Endothelial cell of umbilical vein (primary cell): ENCODE data around the gene PRUNE2. TPM values are rescaled to one million over a fixed set of nuclear protein-coding genes. Genes with fewer than 3 reads are reported as not detected.

Source experiments
- BruUV-seq: library from RNA; stranded (reverse); fragments of 400-500 nt; replicated peaks from 2 replicates; lab custom pipeline; 2021; lab: Mats Ljungman, UMichigan
- CTCF ChIA-PET: fragments of 300-600, 350-600 bp; sonication (Branson Sonifier 250); formaldehyde crosslinking; loops from one replicate; lab custom pipeline; 2021; ENCODE audit warnings: antibody characterized with exemption, inconsistent platforms; lab: Charles Lee
- POLR2A ChIA-PET: fragments of 300-600, 350-600 bp; sonication (Branson Sonifier 250); formaldehyde crosslinking; loops from one replicate; lab custom pipeline; 2021; ENCODE audit warnings: antibody characterized with exemption, inconsistent platforms; lab: Charles Lee
- DNase-seq: peaks from one replicate; pipeline ENCODE4 v3.0.0-alpha.2; 2011; ENCODE audit warnings: low read depth, low spot score
- FAIRE-seq: peaks from 2 replicates; lab custom pipeline; 2011; peaks lifted over from hg19 to GRCh38; lab: Jason Lieb, UNC
- H2AFZ ChIP-seq: 2 replicates; pipeline ENCODE4 v1.6.0; 2012; ENCODE audit warnings: low read depth, low read length, control low read depth, inconsistent platforms
- H3K27ac ChIP-seq: 2 replicates; pipeline ENCODE4 v1.5.1; 2011; ENCODE audit warnings: low read depth, mild to moderate bottlenecking, control low read depth, low read length, moderate library complexity; ENCODE audit not compliant: insufficient read depth
- H3K27me3 ChIP-seq, 2 experiments: 2 replicates each; pipeline versions ENCODE4 v1.6.0 to v1.6.1; 2011; ENCODE audit warnings: low read length in 2 of 2, mixed read lengths in 1 of 2; ENCODE audit not compliant: control insufficient read depth in 2 of 2, insufficient read depth in 2 of 2
- H3K36me3 ChIP-seq, 2 experiments: 2 replicates in 1 of 2; 3 replicates in 1 of 2; pipeline ENCODE4 v1.5.1; 2011; ENCODE audit warnings: low read length in 2 of 2, mild to moderate bottlenecking in 1 of 2, moderate library complexity in 1 of 2; ENCODE audit not compliant: control insufficient read depth in 2 of 2, insufficient read depth in 2 of 2; ENCODE audit errors: extremely low read depth in 1 of 2
- H3K4me1 ChIP-seq: 3 replicates; pipeline ENCODE4 v1.5.1; 2011; ENCODE audit warnings: mild to moderate bottlenecking, low read length; ENCODE audit not compliant: control insufficient read depth, insufficient read depth; ENCODE audit errors: extremely low read depth
- H3K4me2 ChIP-seq: 2 replicates; pipeline ENCODE4 v1.6.1; 2011; ENCODE audit warnings: low read length, control low read depth, mixed read lengths; ENCODE audit not compliant: insufficient read depth
- H3K4me3 ChIP-seq, 3 experiments: fragments of 200-600 bp in 1 of 3; sonication (generic), shearing (Covaris generic) in 1 of 3; replicated peaks in 1 of 3; 2 replicates each; pipeline ENCODE4 v1.5.1; 2011 to 2016; ENCODE audit warnings: control low read depth in 3 of 3, low read length in 3 of 3, mild to moderate bottlenecking in 2 of 3, inconsistent platforms in 1 of 3, low read depth in 1 of 3, moderate library complexity in 1 of 3; ENCODE audit not compliant: insufficient read depth in 1 of 3
- H3K79me2 ChIP-seq: 2 replicates; pipeline ENCODE4 v1.6.0; 2012; ENCODE audit warnings: low read length, inconsistent platforms; ENCODE audit not compliant: control insufficient read depth, insufficient read depth
- H3K9ac ChIP-seq: replicated peaks from 2 replicates; pipeline ENCODE3; 2011; ENCODE audit warnings: low read length, control low read depth; ENCODE audit not compliant: insufficient read depth; ENCODE audit errors: extremely low read depth
- H3K9me1 ChIP-seq: replicated peaks from 3 replicates; pipeline ENCODE4 v1.6.0; 2011; ENCODE audit warnings: mild to moderate bottlenecking, low read length; ENCODE audit not compliant: control insufficient read depth, insufficient read depth; ENCODE audit errors: extremely low read depth
- H3K9me3 ChIP-seq: replicated peaks from 2 replicates; pipeline ENCODE4 v1.5.1; 2012; ENCODE audit warnings: low read length, inconsistent platforms; ENCODE audit not compliant: control insufficient read depth, insufficient read depth
- H4K20me1 ChIP-seq: replicated peaks from 2 replicates; pipeline ENCODE3; 2011; ENCODE audit warnings: mild to moderate bottlenecking, low read length; ENCODE audit not compliant: control insufficient read depth, insufficient read depth; ENCODE audit errors: extremely low read depth
- EZH2 ChIP-seq: IDR thresholded peaks from 2 replicates; pipeline ENCODE4 v1.6.1; 2012; ENCODE audit warnings: borderline replicate concordance, low read depth, mild to moderate bottlenecking, moderate library complexity, low read length, inconsistent platforms; ENCODE audit not compliant: severe bottlenecking
- FOS ChIP-seq: IDR thresholded peaks from 2 replicates; pipeline ENCODE4 v1.6.1; 2011; ENCODE audit warnings: mild to moderate bottlenecking, low read length, moderate library complexity, borderline replicate concordance; ENCODE audit not compliant: insufficient read depth
- GATA2 ChIP-seq: IDR thresholded peaks from 2 replicates; pipeline ENCODE4 v1.7.0; 2011; ENCODE audit warnings: low read depth, mild to moderate bottlenecking, moderate library complexity, mixed read lengths, low read length; ENCODE audit not compliant: insufficient read length, insufficient read depth
- JUN ChIP-seq: IDR thresholded peaks from 2 replicates; pipeline ENCODE4 v1.6.1; 2011; ENCODE audit warnings: borderline replicate concordance, low read depth; ENCODE audit not compliant: insufficient read length, insufficient read depth
- MYC ChIP-seq: IDR thresholded peaks from one replicate; pipeline ENCODE4 v1.6.1; 2011; ENCODE audit warnings: mild to moderate bottlenecking, low read depth, low read length
- POLR2A ChIP-seq: IDR thresholded peaks from 2 replicates; pipeline ENCODE4 v1.6.1; 2012; ENCODE audit warnings: low read depth, mild to moderate bottlenecking, control low read depth, low read length
- POLR2AphosphoS5 ChIP-seq: IDR thresholded peaks from 2 replicates; pipeline ENCODE4 v1.6.1; 2012; ENCODE audit warnings: low read depth, mild to moderate bottlenecking, control low read depth, low read length, moderate library complexity; ENCODE audit not compliant: insufficient read depth
- dilution Hi-C: fragments of 300-500 bp; cut with MboI; formaldehyde crosslinking; loops from one replicate; pipeline ENCODE4 v1.15.0; 2019; ENCODE audit warnings: low sequenced_read_pairs; ENCODE audit not compliant: extremely low pct_ligation_motif_present
- intact Hi-C: fragments of 100-400 bp; cut with micrococcal nuclease; formaldehyde crosslinking; loops from one replicate; pipeline ENCODE4 v1.10.0; 2022
- polyA plus RNA-seq, 4 experiments: library from polyadenylated mRNA; depleted of rRNA in 3 of 4; stranded (reverse) in 3 of 4; unstranded in 1 of 4; fragments of >200 nt; gene quantifications; 2 replicates each; pipeline versions ENCODE4 v1.2.1 to v1.2.3, GENCODE V29; 2011 to 2012; ENCODE audit warnings: missing spikeins in 1 of 4
- total RNA-seq: library from RNA; stranded (reverse); gene quantifications from 2 replicates; pipeline ENCODE4 v1.2.3, GENCODE V29; 2021
- TF ChIP-seq, protein P1 (sequence below): IDR thresholded peaks from 2 replicates; pipeline ENCODE4 v1.6.1; 2011; ENCODE audit not compliant: insufficient read depth, insufficient read length
- TF ChIP-seq, protein P2 (sequence below), 2 donors: IDR thresholded peaks; 1 replicate in 1 of 2; 2 replicates in 1 of 2; pipeline ENCODE4 v1.5.1; 2011; ENCODE audit warnings: low read length in 2 of 2, mild to moderate bottlenecking in 2 of 2, moderate library complexity in 2 of 2, control low read depth in 1 of 2, inconsistent platforms in 1 of 2, low read depth in 1 of 2; ENCODE audit not compliant: insufficient read depth in 1 of 2; ENCODE audit errors: extremely low read depth in 1 of 2

The PRUNE2 gene
- total and polyA plus RNA-seq, 2 donors (not counting 3 experiments of a cell fraction or from before 2014, with no cell fraction given): 15.8 to 21.7 TPM

DNA sequence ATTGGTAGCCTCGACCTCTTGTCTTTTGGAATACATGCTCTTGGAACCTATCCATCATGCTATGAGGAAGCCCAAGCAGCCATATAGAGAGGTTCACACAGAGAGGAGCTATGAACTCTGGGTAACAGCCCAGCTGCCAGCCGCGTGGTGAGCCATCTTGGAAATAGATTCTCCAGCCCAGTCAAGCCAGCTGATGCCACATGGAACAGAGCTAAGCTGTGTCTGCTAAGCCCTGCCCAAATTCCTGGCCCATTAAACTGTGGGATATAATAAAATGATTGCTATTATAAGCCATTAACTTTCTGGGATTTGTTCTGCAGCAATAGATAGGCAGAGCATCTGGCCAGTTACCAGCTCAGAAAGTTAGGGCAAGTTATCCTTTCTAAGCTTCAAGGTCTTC, 4.9 kb upstream of the PRUNE2 start:
- no peaks in the 10 kb centered on the region for H4K20me1 ChIP-seq
- H3K4me1 ChIP-seq: no peaks in the 10 kb centered on the region
- intact Hi-C loops (no loop called here), dilution Hi-C loops (no loop called here)
- no peak overlapping the region for H2AFZ ChIP-seq
- H3K79me2 ChIP-seq: no peaks in the 10 kb centered on the region
- POLR2A ChIA-PET: no interaction called here
- DNase-seq (no peak), FAIRE-seq (no peak)
- no peaks in the 10 kb centered on the region for H3K36me3 ChIP-seq
- BruUV-seq: no TSS peak
- H3K4me2 ChIP-seq: no peak overlapping the region
- no peak for TF ChIP-seq MYC
- TF ChIP-seq, protein P1, sequence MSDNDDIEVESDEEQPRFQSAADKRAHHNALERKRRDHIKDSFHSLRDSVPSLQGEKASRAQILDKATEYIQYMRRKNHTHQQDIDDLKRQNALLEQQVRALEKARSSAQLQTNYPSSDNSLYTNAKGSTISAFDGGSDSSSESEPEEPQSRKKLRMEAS: no peak
- TF ChIP-seq, protein P2, sequence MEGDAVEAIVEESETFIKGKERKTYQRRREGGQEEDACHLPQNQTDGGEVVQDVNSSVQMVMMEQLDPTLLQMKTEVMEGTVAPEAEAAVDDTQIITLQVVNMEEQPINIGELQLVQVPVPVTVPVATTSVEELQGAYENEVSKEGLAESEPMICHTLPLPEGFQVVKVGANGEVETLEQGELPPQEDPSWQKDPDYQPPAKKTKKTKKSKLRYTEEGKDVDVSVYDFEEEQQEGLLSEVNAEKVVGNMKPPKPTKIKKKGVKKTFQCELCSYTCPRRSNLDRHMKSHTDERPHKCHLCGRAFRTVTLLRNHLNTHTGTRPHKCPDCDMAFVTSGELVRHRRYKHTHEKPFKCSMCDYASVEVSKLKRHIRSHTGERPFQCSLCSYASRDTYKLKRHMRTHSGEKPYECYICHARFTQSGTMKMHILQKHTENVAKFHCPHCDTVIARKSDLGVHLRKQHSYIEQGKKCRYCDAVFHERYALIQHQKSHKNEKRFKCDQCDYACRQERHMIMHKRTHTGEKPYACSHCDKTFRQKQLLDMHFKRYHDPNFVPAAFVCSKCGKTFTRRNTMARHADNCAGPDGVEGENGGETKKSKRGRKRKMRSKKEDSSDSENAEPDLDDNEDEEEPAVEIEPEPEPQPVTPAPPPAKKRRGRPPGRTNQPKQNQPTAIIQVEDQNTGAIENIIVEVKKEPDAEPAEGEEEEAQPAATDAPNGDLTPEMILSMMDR (IDR thresholded peaks at IDR 0.05; ENCODE audit: extremely low read depth in 1 of 2, insufficient read depth in 1 of 2, low read depth in 1 of 2, low read length in 2 of 2): no peak
- no peak for TF ChIP-seq POLR2AphosphoS5
- TF ChIP-seq EZH2: no peak
- no peak for TF ChIP-seq FOS
- no peak for TF ChIP-seq JUN
- TF ChIP-seq GATA2: no peak
- no peak for TF ChIP-seq POLR2A
- CTCF ChIA-PET: interaction anchor here (1.4 kb wide), 1 partner anchor 12 kb away, joined by 3 read pairs; no protein-coding TSS in a partner anchor
- no peak overlapping the region for H3K27ac ChIP-seq
- no peak overlapping the region for H3K9ac ChIP-seq
- H3K4me3 ChIP-seq: no peak overlapping the region
- H3K9me1 ChIP-seq: no peaks in the 10 kb centered on the region
- H3K27me3 ChIP-seq: peaks cover 8 to 14% of the 10 kb centered on the region in 2 experiments
- H3K9me3 ChIP-seq: no peaks in the 10 kb centered on the region
